ENCODE data around the gene ADCY2.

Gene ADCY2

GRCh38 chr5:7628820-7629219 is 232.9 kb downstream of the ADCY2 start:
- DNase-seq (ENCODE audit: extremely low read depth, low read depth) = no peak
- TF ChIP-seq, protein P1, sequence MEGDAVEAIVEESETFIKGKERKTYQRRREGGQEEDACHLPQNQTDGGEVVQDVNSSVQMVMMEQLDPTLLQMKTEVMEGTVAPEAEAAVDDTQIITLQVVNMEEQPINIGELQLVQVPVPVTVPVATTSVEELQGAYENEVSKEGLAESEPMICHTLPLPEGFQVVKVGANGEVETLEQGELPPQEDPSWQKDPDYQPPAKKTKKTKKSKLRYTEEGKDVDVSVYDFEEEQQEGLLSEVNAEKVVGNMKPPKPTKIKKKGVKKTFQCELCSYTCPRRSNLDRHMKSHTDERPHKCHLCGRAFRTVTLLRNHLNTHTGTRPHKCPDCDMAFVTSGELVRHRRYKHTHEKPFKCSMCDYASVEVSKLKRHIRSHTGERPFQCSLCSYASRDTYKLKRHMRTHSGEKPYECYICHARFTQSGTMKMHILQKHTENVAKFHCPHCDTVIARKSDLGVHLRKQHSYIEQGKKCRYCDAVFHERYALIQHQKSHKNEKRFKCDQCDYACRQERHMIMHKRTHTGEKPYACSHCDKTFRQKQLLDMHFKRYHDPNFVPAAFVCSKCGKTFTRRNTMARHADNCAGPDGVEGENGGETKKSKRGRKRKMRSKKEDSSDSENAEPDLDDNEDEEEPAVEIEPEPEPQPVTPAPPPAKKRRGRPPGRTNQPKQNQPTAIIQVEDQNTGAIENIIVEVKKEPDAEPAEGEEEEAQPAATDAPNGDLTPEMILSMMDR (IDR thresholded peaks at IDR 0.05; ENCODE audit: low read depth, low read length, missing control alignments) = no peak
- no peak overlapping the region for H3K4me3 ChIP-seq (replicated peaks; ENCODE audit: low read depth, low read length)

GRCh38 chr5:7629561-7629960 is 233.6 kb downstream of the ADCY2 start:
- H3K4me3 ChIP-seq (replicated peaks; ENCODE audit: low read depth, low read length) = no peak overlapping the region
- TF ChIP-seq, protein P1 (IDR thresholded peaks at IDR 0.05; ENCODE audit: low read depth, low read length, missing control alignments) = no peak
- no peak for DNase-seq (ENCODE audit: extremely low read depth, low read depth)

GRCh38 chr5:7634837-7635236 is 238.9 kb downstream of the ADCY2 start:
- H3K4me3 ChIP-seq (replicated peaks; ENCODE audit: low read depth, low read length) = no peak overlapping the region
- DNase-seq (ENCODE audit: extremely low read depth, low read depth) = no peak
- TF ChIP-seq, protein P1 (IDR thresholded peaks at IDR 0.05; ENCODE audit: low read depth, low read length, missing control alignments) = no peak

DNA sequence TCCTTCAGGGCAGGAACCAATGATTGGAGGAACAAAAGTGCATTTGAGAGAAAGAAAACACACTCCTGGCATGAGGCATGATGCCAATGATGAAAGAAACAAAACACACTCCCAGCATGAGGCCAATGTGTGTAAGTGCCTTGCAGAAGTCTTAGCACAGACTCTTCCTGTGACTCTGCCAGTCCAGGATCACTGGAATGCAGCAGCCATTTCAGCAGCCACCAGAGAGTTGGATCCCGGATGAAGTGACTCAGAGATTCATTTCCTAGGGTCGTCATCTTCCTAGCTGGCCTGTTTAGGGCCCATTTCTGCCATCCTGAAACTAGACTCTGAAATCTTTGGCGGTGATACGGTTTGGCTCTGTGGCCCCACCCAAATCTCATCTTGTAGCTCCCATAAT is 242.5 kb downstream of the ADCY2 start:
- no peak for DNase-seq (ENCODE audit: extremely low read depth, low read depth)
- H3K4me3 ChIP-seq (replicated peaks; ENCODE audit: low read depth, low read length) = no peak overlapping the region

GRCh38 chr5:7642029-7642428 is 246.1 kb downstream of the ADCY2 start:
- TF ChIP-seq, protein P1 (IDR thresholded peaks at IDR 0.05; ENCODE audit: low read depth, low read length, missing control alignments) = no peak
- DNase-seq (ENCODE audit: extremely low read depth, low read depth) = no peak
- no peak overlapping the region for H3K4me3 ChIP-seq (replicated peaks; ENCODE audit: low read depth, low read length)

More for the DNA sequence above, 242.5 kb downstream of the ADCY2 start:
- TF ChIP-seq, protein P1 (IDR thresholded peaks at IDR 0.05; ENCODE audit: low read depth, low read length, missing control alignments) = no peak

GRCh38 chr5:7644723-7645122 is 248.8 kb downstream of the ADCY2 start:
- TF ChIP-seq, protein P1 (IDR thresholded peaks at IDR 0.05; ENCODE audit: low read depth, low read length, missing control alignments) = no peak
- no peak overlapping the region for H3K4me3 ChIP-seq (replicated peaks; ENCODE audit: low read depth, low read length)
- DNase-seq (ENCODE audit: extremely low read depth, low read depth) = no peak

DNA sequence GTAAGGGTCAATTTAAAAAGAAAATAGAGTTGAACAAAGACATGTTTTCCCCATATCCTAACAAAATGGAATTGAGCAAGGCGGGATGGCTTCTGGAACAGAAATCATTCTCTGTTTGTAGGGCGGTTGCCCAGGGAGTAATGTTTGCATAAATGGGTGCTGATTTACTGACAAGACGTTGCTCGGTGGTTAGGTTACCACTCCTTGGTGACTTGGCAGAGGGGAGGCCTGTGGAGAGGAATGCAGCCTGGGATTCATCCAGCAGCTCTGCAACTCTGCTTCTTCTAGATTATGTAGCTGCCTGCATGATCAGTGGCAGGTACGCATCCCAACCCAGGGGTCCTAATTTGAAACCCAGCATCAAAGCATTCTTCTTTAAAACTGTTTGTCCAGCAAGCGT is 254.8 kb downstream of the ADCY2 start:
- TF ChIP-seq, protein P1 (IDR thresholded peaks at IDR 0.05; ENCODE audit: low read depth, low read length, missing control alignments) = no peak
- no peak for DNase-seq (ENCODE audit: extremely low read depth, low read depth)
- no peak overlapping the region for H3K4me3 ChIP-seq (replicated peaks; ENCODE audit: low read depth, low read length)
